Effector CD8-positive, alpha-beta T cell (primary cell): Measurements from ENCODE around the gene DCUN1D1.

ENCODE experiments used
- DNase-seq: peaks from one replicate; lab custom pipeline; 2025; lab: John Stamatoyannopoulos, UW

DCUN1D1 gene

GRCh38 chr3:182892226-182892625 is 88.1 kb downstream of the DCUN1D1 start:
- no peak for DNase-seq

- no peak for DNase-seq
Measured at GRCh38 chr3:182891364-182891763, 89.0 kb downstream of the DCUN1D1 start.

GRCh38 chr3:182889948-182890629 is 90.2 kb downstream of the DCUN1D1 start:
- DNase-seq = no peak
